ENCODE measurements around the gene NPIPB4.
"Not testable (repeated sequence)": the region's sequence is repeated elsewhere in the genome, so short reads cannot be mapped to it uniquely, and the experiment has no call there.

Gene NPIPB4

GRCh38 chr16:21801538-21802374 is 55.8 kb downstream of the NPIPB4 start:
- TF ChIP-seq, protein P1, sequence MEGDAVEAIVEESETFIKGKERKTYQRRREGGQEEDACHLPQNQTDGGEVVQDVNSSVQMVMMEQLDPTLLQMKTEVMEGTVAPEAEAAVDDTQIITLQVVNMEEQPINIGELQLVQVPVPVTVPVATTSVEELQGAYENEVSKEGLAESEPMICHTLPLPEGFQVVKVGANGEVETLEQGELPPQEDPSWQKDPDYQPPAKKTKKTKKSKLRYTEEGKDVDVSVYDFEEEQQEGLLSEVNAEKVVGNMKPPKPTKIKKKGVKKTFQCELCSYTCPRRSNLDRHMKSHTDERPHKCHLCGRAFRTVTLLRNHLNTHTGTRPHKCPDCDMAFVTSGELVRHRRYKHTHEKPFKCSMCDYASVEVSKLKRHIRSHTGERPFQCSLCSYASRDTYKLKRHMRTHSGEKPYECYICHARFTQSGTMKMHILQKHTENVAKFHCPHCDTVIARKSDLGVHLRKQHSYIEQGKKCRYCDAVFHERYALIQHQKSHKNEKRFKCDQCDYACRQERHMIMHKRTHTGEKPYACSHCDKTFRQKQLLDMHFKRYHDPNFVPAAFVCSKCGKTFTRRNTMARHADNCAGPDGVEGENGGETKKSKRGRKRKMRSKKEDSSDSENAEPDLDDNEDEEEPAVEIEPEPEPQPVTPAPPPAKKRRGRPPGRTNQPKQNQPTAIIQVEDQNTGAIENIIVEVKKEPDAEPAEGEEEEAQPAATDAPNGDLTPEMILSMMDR (IDR thresholded peaks at IDR 0.05; ENCODE audit: low read depth, low read length): peak; percentile 47
- not testable (repeated sequence) for DNase-seq (ENCODE audit: extremely low read depth, low read depth)

GRCh38 chr16:21798601-21799000 is 59.0 kb downstream of the NPIPB4 start:
- not testable (repeated sequence) for DNase-seq (ENCODE audit: extremely low read depth, low read depth)

- not testable (repeated sequence) for DNase-seq (ENCODE audit: extremely low read depth, low read depth)
Observed at GRCh38 chr16:21793310-21793709, 64.2 kb downstream of the NPIPB4 start.

GRCh38 chr16:21790506-21790905 is 67.0 kb downstream of the NPIPB4 start:
- DNase-seq (ENCODE audit: extremely low read depth, low read depth): not testable (repeated sequence)

All from AG09319 (cell line).